HT1080 (cell line): ENCODE results near the gene STARD3. TPM values are rescaled to one million over a fixed set of nuclear protein-coding genes. Genes with fewer than 3 reads are reported as not detected.

Experiments used
- DNase-seq: peaks from one replicate; pipeline ENCODE4 v3.0.0-alpha.2; 2015; ENCODE audit warnings: low read depth
- total RNA-seq: library from RNA; depleted of rRNA; stranded (reverse); fragments of >200 nt; shearing (Covaris generic); gene quantifications from 2 replicates; pipeline ENCODE4 v1.2.3, GENCODE V29; 2014

Gene STARD3
- total RNA-seq, 1 experiment from 2014 or later: 71.5 TPM

DNA sequence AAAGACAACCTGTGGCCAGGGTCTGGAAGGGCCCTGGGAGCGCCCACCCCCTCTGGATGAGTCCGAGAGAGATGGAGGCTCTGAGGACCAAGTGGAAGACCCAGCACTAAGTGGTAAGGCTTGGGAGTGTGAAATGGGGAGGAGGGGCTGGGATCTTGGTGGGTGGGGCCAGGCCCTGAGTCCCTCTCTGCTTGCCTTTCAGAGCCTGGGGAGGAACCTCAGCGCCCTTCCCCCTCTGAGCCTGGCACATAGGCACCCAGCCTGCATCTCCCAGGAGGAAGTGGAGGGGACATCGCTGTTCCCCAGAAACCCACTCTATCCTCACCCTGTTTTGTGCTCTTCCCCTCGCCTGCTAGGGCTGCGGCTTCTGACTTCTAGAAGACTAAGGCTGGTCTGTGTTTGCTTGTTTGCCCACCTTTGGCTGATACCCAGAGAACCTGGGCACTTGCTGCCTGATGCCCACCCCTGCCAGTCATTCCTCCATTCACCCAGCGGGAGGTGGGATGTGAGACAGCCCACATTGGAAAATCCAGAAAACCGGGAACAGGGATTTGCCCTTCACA, 1.2 kb upstream of the STARD3 start:
- no peak for DNase-seq

DNA sequence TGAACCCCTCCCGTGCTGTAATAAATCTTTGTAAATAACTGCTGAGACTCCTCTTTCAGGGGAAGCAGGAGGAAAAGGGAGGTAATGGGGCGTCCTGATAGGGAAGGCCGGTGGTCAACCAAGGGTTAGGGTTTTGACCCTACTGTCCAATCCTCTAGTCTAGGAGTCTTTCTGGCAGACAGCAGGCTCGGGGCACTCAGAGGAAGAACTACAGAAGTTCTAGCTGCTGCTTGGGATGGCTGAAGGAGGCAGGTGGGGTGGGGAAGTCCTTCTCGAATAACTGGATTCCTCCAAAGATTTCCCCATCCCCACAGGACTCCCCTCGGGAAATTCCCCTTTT, 387 bp upstream of the STARD3 start:
- no peak for DNase-seq

GRCh38 chr17:39638317-39638716, 1.4 kb downstream of the STARD3 start:
- DNase-seq: no peak

- DNase-seq: no peak
Observed at GRCh38 chr17:39639043-39639442, 2.1 kb downstream of the STARD3 start.

DNA sequence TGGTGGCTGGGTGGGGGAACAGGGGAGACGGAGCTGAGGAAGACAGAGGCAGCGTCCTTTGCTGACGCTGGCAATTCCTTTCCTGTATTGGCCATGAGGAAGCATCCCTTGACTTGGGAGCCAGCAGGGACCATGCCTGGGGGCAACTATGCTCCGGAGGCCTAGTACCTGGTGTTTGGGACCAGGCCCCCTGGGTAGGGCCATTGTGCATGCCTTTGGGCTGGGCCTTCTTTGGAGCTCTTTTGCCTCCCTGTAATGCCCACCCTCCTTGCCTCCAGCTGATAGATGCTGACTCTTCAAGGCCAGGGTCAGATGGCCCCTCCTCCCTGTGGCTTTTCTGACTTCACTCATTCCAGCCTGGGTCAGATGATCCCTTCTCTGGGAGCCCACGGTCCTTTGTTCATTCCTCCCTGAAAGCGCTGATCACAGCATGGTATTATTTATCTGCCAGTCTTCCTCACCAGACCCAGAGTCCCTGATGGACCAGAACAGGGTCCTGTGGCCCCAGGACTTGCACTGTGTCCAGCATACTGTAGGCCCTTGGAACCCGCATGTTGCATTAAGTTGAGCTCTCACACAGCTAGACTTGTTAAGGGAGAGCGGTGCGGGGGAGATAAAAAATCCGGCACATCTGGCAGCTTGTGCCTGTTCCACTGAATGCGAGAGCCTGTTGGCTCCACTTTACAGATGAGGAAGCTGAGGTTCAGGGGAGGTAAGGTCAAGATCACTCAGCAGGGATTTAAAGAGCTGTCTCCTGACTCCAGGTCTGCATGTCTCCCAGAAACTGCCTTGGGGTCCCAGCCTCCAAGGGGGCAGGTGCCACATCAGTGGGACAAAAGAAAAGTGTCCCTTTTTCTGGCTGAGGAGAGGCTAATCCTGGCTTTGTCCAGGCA, 2.9 kb downstream of the STARD3 start:
- DNase-seq: no peak

DNA sequence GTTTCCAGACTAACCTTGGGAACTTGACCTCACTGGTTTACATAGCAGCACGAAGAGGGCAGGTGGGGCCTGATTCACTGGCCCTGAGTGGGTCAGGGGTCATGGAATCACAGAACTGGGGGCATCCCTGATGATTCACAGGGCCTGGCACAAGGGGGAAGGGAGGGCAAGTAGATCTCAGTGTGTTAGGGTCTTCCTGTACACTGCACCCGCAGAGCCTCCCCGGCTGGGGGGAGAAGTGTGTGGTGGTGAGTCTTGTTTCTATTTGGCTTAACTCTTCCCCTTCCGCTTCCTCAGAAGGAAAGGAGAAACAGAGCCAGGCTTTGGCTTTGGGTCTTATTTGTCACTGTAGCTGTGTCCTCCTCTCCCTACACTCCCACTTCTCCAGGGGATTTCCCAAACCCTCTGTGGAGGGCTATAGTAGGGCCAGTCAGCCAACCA, 3.7 kb downstream of the STARD3 start:
- DNase-seq: no peak

- DNase-seq: no peak
Observed at GRCh38 chr17:39641097-39641496, 4.2 kb downstream of the STARD3 start.

GRCh38 chr17:39641883-39642282, 4.9 kb downstream of the STARD3 start:
- DNase-seq: no peak

DNA sequence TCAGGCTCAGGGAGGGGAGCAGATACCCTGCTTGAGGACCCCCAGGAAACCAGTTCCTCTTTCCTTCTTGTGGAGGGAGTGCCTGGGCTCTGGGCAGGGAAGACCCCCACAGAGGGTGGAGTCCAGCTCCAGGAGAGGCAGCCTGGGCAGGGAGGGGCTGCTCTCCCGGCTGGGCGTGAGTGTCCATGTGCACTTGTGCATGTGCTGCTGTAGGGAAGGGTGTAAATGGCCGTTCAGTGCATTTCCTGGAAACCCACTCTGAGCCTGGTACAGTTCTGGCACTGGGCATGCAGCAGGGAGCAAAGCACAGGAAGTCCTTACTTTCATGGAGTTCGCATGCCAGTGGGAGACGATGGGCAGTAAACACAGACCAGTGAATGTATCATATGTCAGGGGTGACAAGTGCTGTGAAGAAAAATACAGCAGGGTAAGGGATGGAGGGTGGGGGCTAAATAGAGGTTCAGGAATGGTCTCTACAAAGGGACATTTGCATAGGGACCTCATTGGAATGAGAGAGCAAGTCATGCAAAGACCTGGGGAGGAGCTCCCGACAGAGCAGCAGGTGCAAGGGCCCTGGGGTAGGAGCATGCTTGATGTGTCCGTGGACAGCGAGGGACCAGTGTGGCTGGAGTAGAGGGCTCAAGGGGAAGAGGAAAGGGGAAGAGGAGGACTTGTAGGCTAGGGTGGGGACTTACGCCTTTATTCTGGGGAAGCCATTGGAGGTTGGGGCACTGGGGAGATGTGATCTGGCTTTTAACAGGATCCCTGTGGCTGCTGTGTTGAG, 5.5 kb downstream of the STARD3 start:
- no peak for DNase-seq

DNA sequence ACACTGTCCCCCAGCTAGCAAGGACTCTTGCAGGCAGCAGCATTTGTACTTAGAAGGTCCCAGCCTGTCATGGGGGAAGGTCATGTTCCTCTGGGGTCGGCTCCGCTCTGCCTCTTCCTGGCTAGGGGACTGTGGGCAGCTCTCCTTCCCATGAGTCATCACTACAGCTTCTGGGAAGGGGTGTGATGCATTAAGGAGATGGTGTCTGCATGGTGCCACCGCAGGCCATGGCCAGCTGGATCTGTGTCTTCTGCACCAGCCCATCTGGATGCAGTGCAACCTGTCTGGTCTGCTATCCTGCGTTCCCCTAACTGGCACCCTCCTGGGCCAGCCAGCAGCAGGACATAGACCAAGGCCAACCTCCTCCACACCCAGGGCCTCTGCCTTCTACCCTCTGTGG, 6.3 kb downstream of the STARD3 start:
- peak; percentile 81 for DNase-seq

DNA sequence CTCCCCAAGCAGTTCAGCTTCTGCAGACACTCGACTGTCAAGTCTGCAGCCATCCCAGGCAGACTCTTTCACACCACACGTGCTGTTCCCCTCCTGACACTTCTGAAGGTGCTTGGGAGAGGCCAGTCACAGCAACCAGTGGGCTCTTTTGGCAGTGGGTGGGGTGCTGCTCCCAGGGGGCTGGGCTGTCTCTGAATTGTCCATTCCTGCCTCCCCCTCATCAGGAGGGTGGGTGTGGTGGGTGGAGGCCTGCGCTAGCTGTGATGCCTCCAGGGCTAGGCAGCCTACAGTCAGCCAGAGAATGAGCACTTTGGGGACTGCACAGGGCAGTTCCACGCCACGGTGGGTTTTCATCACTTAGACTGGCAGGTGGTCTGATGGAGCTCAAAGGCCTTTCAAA, 10.3 kb downstream of the STARD3 start:
- DNase-seq: no peak

GRCh38 chr17:39648616-39649366, 11.8 kb downstream of the STARD3 start:
- DNase-seq: no peak

DNA sequence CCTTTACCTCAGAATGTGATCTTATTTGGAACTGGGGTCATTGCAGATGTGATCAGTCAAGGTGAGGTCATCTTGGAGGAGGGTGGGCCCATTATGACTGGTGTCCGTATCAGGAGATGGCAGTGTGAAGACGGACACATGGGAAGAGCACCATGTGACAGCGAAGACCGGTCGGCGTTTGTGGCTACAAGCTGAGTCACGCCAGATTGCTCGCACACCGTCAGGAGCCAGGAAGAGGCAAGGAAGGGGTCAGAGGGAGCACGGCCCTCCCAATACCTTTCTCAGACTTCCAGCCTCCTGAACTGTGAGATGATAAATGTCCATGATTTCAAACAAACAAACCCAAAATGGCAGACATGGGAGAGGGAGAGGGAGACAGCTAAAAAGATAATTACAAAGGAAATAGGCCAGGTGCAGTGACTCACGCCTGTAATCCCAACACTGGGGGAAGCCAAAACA, 13.2 kb downstream of the STARD3 start:
- peak; percentile 84 for DNase-seq

GRCh38 chr17:39651923-39652586, 15.1 kb downstream of the STARD3 start:
- DNase-seq: no peak

GRCh38 chr17:39652587-39653315, 15.8 kb downstream of the STARD3 start:
- DNase-seq: no peak

DNA sequence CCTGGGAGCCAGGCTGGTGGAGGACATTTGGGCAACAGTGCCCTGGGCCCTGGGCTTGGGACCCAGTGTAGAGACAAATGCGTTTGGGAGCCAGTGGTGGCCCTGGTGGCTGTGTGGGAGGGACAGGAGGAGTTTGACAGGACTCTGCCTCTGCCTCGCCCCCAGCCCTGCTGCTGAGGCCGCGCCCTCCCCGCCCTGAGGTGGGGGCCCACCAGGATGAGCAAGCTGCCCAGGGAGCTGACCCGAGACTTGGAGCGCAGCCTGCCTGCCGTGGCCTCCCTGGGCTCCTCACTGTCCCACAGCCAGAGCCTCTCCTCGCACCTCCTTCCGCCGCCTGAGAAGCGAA, 16.3 kb downstream of the STARD3 start:
- no peak for DNase-seq

DNA sequence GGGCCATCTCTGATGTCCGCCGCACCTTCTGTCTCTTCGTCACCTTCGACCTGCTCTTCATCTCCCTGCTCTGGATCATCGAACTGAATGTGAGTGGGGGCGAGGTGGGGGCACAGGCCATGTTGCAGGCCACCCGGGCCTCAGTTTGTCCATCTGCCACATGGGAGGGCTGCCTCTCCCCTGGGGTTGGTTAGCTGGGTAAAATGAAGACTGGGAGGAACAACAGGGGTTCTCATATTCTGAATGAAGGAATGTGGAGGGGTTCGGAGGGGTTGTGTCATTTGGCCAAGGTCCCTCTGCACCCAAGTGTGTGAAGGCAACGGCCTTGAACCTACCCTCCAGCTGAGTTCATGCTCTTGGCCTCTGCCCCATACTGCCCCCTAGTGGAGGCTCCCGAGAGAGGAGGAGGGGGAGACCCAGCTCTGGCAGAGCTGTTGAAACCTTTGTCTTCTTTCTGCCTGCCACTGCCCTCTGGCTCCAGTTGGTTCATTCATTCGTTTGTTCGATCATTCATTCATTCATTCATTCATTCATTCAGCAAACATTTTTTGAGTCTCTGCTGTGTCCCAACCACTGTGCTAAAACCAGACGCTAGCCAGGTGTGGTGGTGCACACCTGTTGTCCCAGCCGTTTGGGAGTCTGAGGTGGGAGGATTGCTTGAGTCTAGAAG, 16.9 kb downstream of the STARD3 start:
- peak; percentile 28 for DNase-seq

GRCh38 chr17:39655105-39655504, 18.2 kb downstream of the STARD3 start:
- no peak for DNase-seq

- no peak for DNase-seq
Observed at GRCh38 chr17:39658346-39658745, 21.4 kb downstream of the STARD3 start.

DNA sequence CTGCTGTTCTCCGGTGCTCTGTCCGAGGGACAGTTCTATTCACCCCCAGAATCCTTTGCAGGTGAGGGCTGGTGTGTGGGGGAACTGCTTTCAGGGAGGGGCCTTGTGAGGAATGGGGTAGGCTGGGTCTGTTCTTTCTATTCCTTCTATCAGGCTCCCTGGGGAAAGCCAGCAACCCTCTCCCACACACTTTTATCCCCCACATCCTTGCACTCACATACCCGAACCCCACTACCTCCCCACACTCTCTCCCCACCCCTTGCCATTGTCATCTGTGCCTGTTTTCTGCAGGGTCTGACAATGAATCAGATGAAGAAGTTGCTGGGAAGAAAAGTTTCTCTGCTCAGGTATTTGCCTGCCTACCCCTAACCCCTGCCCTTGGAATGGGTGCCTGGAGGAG, 21.8 kb downstream of the STARD3 start:
- DNase-seq: no peak
